Measurements from ENCODE around the gene RALGAPA1.
"Not testable (repeated sequence)": the region's sequence is repeated elsewhere in the genome, so short reads cannot be mapped to it uniquely, and the experiment has no call there.

RALGAPA1 gene

GRCh38 chr14:35666429-35667043 lies 142.6 kb downstream of the RALGAPA1 start:
- no peaks in the 10 kb centered on the region for H3K27me3 ChIP-seq (ENCODE audit: control insufficient read depth in 1 of 2, insufficient read depth in 2 of 2, low read length in 2 of 2)
- no peak overlapping the region for H3K4me3 ChIP-seq (ENCODE audit: low read length in 2 of 2)
- H3K4me1 ChIP-seq (ENCODE audit: control insufficient read depth, insufficient read depth, low read length), result no peaks in the 10 kb centered on the region
- no peaks in the 10 kb centered on the region for H3K9me3 ChIP-seq (ENCODE audit: control insufficient read depth in 2 of 2, low read length in 2 of 2)
- H3K27ac ChIP-seq (ENCODE audit: low read length), result no peak overlapping the region
- no peak overlapping the region for H3K9ac ChIP-seq (ENCODE audit: low read length in 2 of 2)
- peaks cover 5 to 11% of the 10 kb centered on the region in 2 donors for H3K36me3 ChIP-seq (ENCODE audit: control insufficient read depth in 2 of 2, insufficient read depth in 2 of 2, low read length in 2 of 2)

GRCh38 chr14:35661875-35662274 lies 147.2 kb downstream of the RALGAPA1 start:
- H3K9me3 ChIP-seq (ENCODE audit: control insufficient read depth in 2 of 2, low read length in 2 of 2), result no peaks in the 10 kb centered on the region

GRCh38 chr14:35653045-35653444 lies 156.1 kb downstream of the RALGAPA1 start:
- Histone ChIP-seq H3K27me3 (ENCODE audit: control insufficient read depth in 1 of 2, insufficient read depth in 2 of 2, low read length in 2 of 2) (no peaks in the 10 kb centered on the region), H3K36me3 (ENCODE audit: control insufficient read depth in 2 of 2, insufficient read depth in 2 of 2, low read length in 2 of 2) (peaks cover 0 to 6% of the 10 kb centered on the region in 2 donors), H3K27ac (ENCODE audit: low read length) (no peak overlapping the region), H3K9ac (ENCODE audit: low read length in 2 of 2) (no peak overlapping the region), H3K4me1 (ENCODE audit: control insufficient read depth, insufficient read depth, low read length) (no peaks in the 10 kb centered on the region), H3K9me3 (ENCODE audit: control insufficient read depth in 2 of 2, low read length in 2 of 2) (no peaks in the 10 kb centered on the region), H3K4me3 (ENCODE audit: low read length in 2 of 2) (no peak overlapping the region)

More at GRCh38 chr14:35661875-35662274, 147.2 kb downstream of the RALGAPA1 start:
- Histone ChIP-seq H3K27me3 (ENCODE audit: control insufficient read depth in 1 of 2, insufficient read depth in 2 of 2, low read length in 2 of 2) (no peaks in the 10 kb centered on the region), H3K27ac (ENCODE audit: low read length) (no peak overlapping the region), H3K9ac (ENCODE audit: low read length in 2 of 2) (no peak overlapping the region), H3K4me3 (ENCODE audit: low read length in 2 of 2) (no peak overlapping the region), H3K4me1 (ENCODE audit: control insufficient read depth, insufficient read depth, low read length) (no peaks in the 10 kb centered on the region), H3K36me3 (ENCODE audit: control insufficient read depth in 2 of 2, insufficient read depth in 2 of 2, low read length in 2 of 2) (peaks cover 0 to 10% of the 10 kb centered on the region in 2 donors)

- Histone ChIP-seq H3K9me3 (ENCODE audit: control insufficient read depth in 2 of 2, low read length in 2 of 2) (peaks cover 0 to 3% of the 10 kb centered on the region in 2 donors), H3K4me1 (ENCODE audit: control insufficient read depth, insufficient read depth, low read length) (no peaks in the 10 kb centered on the region), H3K27ac (ENCODE audit: low read length) (no peak overlapping the region), H3K27me3 (ENCODE audit: control insufficient read depth in 1 of 2, insufficient read depth in 2 of 2, low read length in 2 of 2) (no peaks in the 10 kb centered on the region), H3K4me3 (ENCODE audit: low read length in 2 of 2) (no peak overlapping the region), H3K9ac (ENCODE audit: low read length in 2 of 2) (no peak overlapping the region), H3K36me3 (ENCODE audit: control insufficient read depth in 2 of 2, insufficient read depth in 2 of 2, low read length in 2 of 2) (peaks cover 16 to 27% of the 10 kb centered on the region in 2 donors)
Measured at GRCh38 chr14:35643513-35643912, 165.6 kb downstream of the RALGAPA1 start.

- Histone ChIP-seq H3K27ac (ENCODE audit: low read length) (no peak overlapping the region), H3K27me3 (ENCODE audit: control insufficient read depth in 1 of 2, insufficient read depth in 2 of 2, low read length in 2 of 2) (no peaks in the 10 kb centered on the region), H3K9me3 (ENCODE audit: control insufficient read depth in 2 of 2, low read length in 2 of 2) (no peaks in the 10 kb centered on the region), H3K4me3 (ENCODE audit: low read length in 2 of 2) (no peak overlapping the region), H3K9ac (ENCODE audit: low read length in 2 of 2) (no peak overlapping the region), H3K36me3 (ENCODE audit: control insufficient read depth in 2 of 2, insufficient read depth in 2 of 2, low read length in 2 of 2) (peaks cover 6 to 21% of the 10 kb centered on the region in 2 donors), H3K4me1 (ENCODE audit: control insufficient read depth, insufficient read depth, low read length) (no peaks in the 10 kb centered on the region)
Measured at GRCh38 chr14:35637851-35638250, 171.2 kb downstream of the RALGAPA1 start.

- Histone ChIP-seq H3K4me3 (ENCODE audit: low read length in 2 of 2) (no peak overlapping the region), H3K36me3 (ENCODE audit: control insufficient read depth in 2 of 2, insufficient read depth in 2 of 2, low read length in 2 of 2) (peaks cover 2 to 15% of the 10 kb centered on the region in 2 donors), H3K9ac (ENCODE audit: low read length in 2 of 2) (no peak overlapping the region), H3K9me3 (ENCODE audit: control insufficient read depth in 2 of 2, low read length in 2 of 2) (no peaks in the 10 kb centered on the region), H3K4me1 (ENCODE audit: control insufficient read depth, insufficient read depth, low read length) (no peaks in the 10 kb centered on the region), H3K27me3 (ENCODE audit: control insufficient read depth in 1 of 2, insufficient read depth in 2 of 2, low read length in 2 of 2) (no peaks in the 10 kb centered on the region), H3K27ac (ENCODE audit: low read length) (no peak overlapping the region)
Measured at GRCh38 chr14:35637269-35637668, 171.8 kb downstream of the RALGAPA1 start.

GRCh38 chr14:35632676-35633075 lies 176.4 kb downstream of the RALGAPA1 start:
- H3K27me3 ChIP-seq (ENCODE audit: control insufficient read depth in 1 of 2, insufficient read depth in 2 of 2, low read length in 2 of 2), result no peaks in the 10 kb centered on the region
- H3K9me3 ChIP-seq (ENCODE audit: control insufficient read depth in 2 of 2, low read length in 2 of 2), result no peaks in the 10 kb centered on the region
- no peak overlapping the region for H3K4me3 ChIP-seq (ENCODE audit: low read length in 2 of 2)
- H3K4me1 ChIP-seq (ENCODE audit: control insufficient read depth, insufficient read depth, low read length), result no peaks in the 10 kb centered on the region
- H3K36me3 ChIP-seq (ENCODE audit: control insufficient read depth in 2 of 2, insufficient read depth in 2 of 2, low read length in 2 of 2), result peaks cover 4 to 13% of the 10 kb centered on the region in 2 donors
- H3K27ac ChIP-seq (ENCODE audit: low read length), result no peak overlapping the region
- no peak overlapping the region for H3K9ac ChIP-seq (ENCODE audit: low read length in 2 of 2)

GRCh38 chr14:35632271-35632670 lies 176.8 kb downstream of the RALGAPA1 start:
- Histone ChIP-seq H3K36me3 (ENCODE audit: control insufficient read depth in 2 of 2, insufficient read depth in 2 of 2, low read length in 2 of 2) (peaks cover 4 to 13% of the 10 kb centered on the region in 2 donors), H3K9me3 (ENCODE audit: control insufficient read depth in 2 of 2, low read length in 2 of 2) (no peaks in the 10 kb centered on the region), H3K9ac (ENCODE audit: low read length in 2 of 2) (no peak overlapping the region), H3K27ac (ENCODE audit: low read length) (no peak overlapping the region), H3K4me3 (ENCODE audit: low read length in 2 of 2) (no peak overlapping the region), H3K27me3 (ENCODE audit: control insufficient read depth in 1 of 2, insufficient read depth in 2 of 2, low read length in 2 of 2) (no peaks in the 10 kb centered on the region), H3K4me1 (ENCODE audit: control insufficient read depth, insufficient read depth, low read length) (no peaks in the 10 kb centered on the region)

- Histone ChIP-seq H3K4me1 (ENCODE audit: control insufficient read depth, insufficient read depth, low read length) (no peaks in the 10 kb centered on the region), H3K9ac (ENCODE audit: low read length in 2 of 2) (no peak overlapping the region), H3K27ac (ENCODE audit: low read length) (no peak overlapping the region), H3K9me3 (ENCODE audit: control insufficient read depth in 2 of 2, low read length in 2 of 2) (no peaks in the 10 kb centered on the region), H3K36me3 (ENCODE audit: control insufficient read depth in 2 of 2, insufficient read depth in 2 of 2, low read length in 2 of 2) (peaks cover 4 to 7% of the 10 kb centered on the region in 2 donors), H3K27me3 (ENCODE audit: control insufficient read depth in 1 of 2, insufficient read depth in 2 of 2, low read length in 2 of 2) (no peaks in the 10 kb centered on the region), H3K4me3 (ENCODE audit: low read length in 2 of 2) (no peak overlapping the region)
Measured at GRCh38 chr14:35631071-35631805, 177.9 kb downstream of the RALGAPA1 start.

GRCh38 chr14:35628989-35629388 lies 180.1 kb downstream of the RALGAPA1 start:
- no peak overlapping the region for H3K4me3 ChIP-seq (ENCODE audit: low read length in 2 of 2)
- no peaks in the 10 kb centered on the region for H3K27me3 ChIP-seq (ENCODE audit: control insufficient read depth in 1 of 2, insufficient read depth in 2 of 2, low read length in 2 of 2)
- no peaks in the 10 kb centered on the region for H3K9me3 ChIP-seq (ENCODE audit: control insufficient read depth in 2 of 2, low read length in 2 of 2)
- no peak overlapping the region for H3K9ac ChIP-seq (ENCODE audit: low read length in 2 of 2)
- peaks cover 2 to 4% of the 10 kb centered on the region in 2 donors for H3K36me3 ChIP-seq (ENCODE audit: control insufficient read depth in 2 of 2, insufficient read depth in 2 of 2, low read length in 2 of 2)
- no peaks in the 10 kb centered on the region for H3K4me1 ChIP-seq (ENCODE audit: control insufficient read depth, insufficient read depth, low read length)
- no peak overlapping the region for H3K27ac ChIP-seq (ENCODE audit: low read length)

GRCh38 chr14:35626947-35627346 lies 182.1 kb downstream of the RALGAPA1 start:
- H3K9ac ChIP-seq (ENCODE audit: low read length in 2 of 2); H3K36me3 ChIP-seq (ENCODE audit: control insufficient read depth in 2 of 2, insufficient read depth in 2 of 2, low read length in 2 of 2); H3K27ac ChIP-seq (ENCODE audit: low read length); H3K4me1 ChIP-seq (ENCODE audit: control insufficient read depth, insufficient read depth, low read length); H3K27me3 ChIP-seq (ENCODE audit: control insufficient read depth in 1 of 2, insufficient read depth in 2 of 2, low read length in 2 of 2); H3K4me3 ChIP-seq (ENCODE audit: low read length in 2 of 2); H3K9me3 ChIP-seq (ENCODE audit: control insufficient read depth in 2 of 2, low read length in 2 of 2): not testable (repeated sequence)
